Measurements from ENCODE around the gene ACSS1.

The ACSS1 gene

DNA sequence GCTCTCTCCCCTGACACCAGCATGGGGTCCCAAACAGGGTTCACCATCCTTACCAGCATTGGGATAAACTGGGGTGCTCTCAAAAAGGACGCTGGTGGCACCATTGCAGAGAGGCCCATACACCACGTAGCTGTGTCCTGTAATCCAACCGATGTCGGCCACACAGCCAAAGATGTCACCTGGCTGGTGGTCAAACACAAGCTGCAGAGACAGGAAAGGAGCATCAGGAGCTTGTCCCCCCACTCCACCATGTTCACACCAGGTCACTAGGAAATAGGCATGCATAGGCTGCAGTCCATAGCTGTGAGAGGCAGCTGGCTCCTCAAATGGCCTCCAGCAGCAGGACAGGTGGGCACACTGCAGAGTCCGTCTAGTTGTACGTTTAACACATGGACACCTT lies 36.6 kb downstream of the ACSS1 start:
- H3K4me1 ChIP-seq (ENCODE audit: insufficient read depth, low read length, poor library complexity, severe bottlenecking): peaks cover 8% of the 10 kb centered on the region
- no peaks in the 10 kb centered on the region for H3K9me3 ChIP-seq (ENCODE audit: insufficient read depth, low read depth, low read length)
- H3K9me2 ChIP-seq (replicated peaks; ENCODE audit: low read depth, low read length): no peaks in the 10 kb centered on the region
- H3K79me2 ChIP-seq (ENCODE audit: insufficient read depth, low read length): peaks cover 6% of the 10 kb centered on the region; the same call in 1 of the 2 replicates
- H3K36me3 ChIP-seq (ENCODE audit: insufficient read depth, low read length): peaks cover 51% of the 10 kb centered on the region; the same call in 1 of the 2 replicates
- no peaks in the 10 kb centered on the region for H3F3A ChIP-seq (ENCODE audit: low read depth)
- no peak for TF ChIP-seq EZH2phosphoT487 (IDR thresholded peaks at IDR 0.05; ENCODE audit: borderline replicate concordance)
- TF ChIP-seq, protein P1, sequence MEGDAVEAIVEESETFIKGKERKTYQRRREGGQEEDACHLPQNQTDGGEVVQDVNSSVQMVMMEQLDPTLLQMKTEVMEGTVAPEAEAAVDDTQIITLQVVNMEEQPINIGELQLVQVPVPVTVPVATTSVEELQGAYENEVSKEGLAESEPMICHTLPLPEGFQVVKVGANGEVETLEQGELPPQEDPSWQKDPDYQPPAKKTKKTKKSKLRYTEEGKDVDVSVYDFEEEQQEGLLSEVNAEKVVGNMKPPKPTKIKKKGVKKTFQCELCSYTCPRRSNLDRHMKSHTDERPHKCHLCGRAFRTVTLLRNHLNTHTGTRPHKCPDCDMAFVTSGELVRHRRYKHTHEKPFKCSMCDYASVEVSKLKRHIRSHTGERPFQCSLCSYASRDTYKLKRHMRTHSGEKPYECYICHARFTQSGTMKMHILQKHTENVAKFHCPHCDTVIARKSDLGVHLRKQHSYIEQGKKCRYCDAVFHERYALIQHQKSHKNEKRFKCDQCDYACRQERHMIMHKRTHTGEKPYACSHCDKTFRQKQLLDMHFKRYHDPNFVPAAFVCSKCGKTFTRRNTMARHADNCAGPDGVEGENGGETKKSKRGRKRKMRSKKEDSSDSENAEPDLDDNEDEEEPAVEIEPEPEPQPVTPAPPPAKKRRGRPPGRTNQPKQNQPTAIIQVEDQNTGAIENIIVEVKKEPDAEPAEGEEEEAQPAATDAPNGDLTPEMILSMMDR (conservative IDR thresholded peaks at IDR 0.05; ENCODE audit: low read length): no peak
- no peak overlapping the region for H3K9ac ChIP-seq (ENCODE audit: low read depth, low read length, poor library complexity, severe bottlenecking)
- H3K4me2 ChIP-seq (ENCODE audit: low read depth, low read length, poor library complexity, severe bottlenecking): no peak overlapping the region
- no peak overlapping the region for H3K4me3 ChIP-seq (ENCODE audit: low read length, poor library complexity, severe bottlenecking)
- no peaks in the 10 kb centered on the region for H3K27me3 ChIP-seq (ENCODE audit: insufficient read depth, low read length, poor library complexity, severe bottlenecking)
- no peak overlapping the region for H2AFZ ChIP-seq (ENCODE audit: low read length)
- H4K20me1 ChIP-seq (ENCODE audit: insufficient read depth, low read length, poor library complexity, severe bottlenecking): no peaks in the 10 kb centered on the region

DNA sequence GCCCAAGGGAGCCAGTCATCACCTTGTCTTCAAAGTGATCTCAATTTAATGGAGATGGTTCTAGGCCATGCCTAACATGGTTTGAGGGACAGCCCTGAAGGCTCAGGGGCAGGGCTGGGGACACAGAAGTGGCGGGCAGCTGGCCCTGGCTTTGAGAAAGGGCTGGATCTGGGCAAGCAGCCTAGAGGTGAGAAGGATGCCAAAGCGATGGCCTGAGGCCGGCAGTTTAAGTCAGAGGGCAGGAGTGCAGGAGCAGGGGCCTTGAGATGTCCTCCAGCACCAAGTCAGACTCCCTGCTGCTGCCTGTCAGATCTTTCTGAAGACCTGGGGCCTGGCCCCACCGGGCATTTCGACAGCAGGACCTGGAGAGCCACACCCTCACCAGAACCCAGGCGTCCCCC lies 37.0 kb downstream of the ACSS1 start:
- TF ChIP-seq, protein P1 (conservative IDR thresholded peaks at IDR 0.05; ENCODE audit: low read length): no peak
- TF ChIP-seq EZH2phosphoT487 (IDR thresholded peaks at IDR 0.05; ENCODE audit: borderline replicate concordance): no peak
- Histone ChIP-seq H2AFZ (ENCODE audit: low read length) (no peak overlapping the region), H3K9ac (ENCODE audit: low read depth, low read length, poor library complexity, severe bottlenecking) (no peak overlapping the region), H3K4me2 (ENCODE audit: low read depth, low read length, poor library complexity, severe bottlenecking) (no peak overlapping the region), H3K9me3 (ENCODE audit: insufficient read depth, low read depth, low read length) (no peaks in the 10 kb centered on the region), H4K20me1 (ENCODE audit: insufficient read depth, low read length, poor library complexity, severe bottlenecking) (no peaks in the 10 kb centered on the region), H3K9me2 (replicated peaks; ENCODE audit: low read depth, low read length) (no peaks in the 10 kb centered on the region), H3K36me3 (ENCODE audit: insufficient read depth, low read length) (peaks cover 55% of the 10 kb centered on the region; the same call in 1 of the 2 replicates), H3K79me2 (ENCODE audit: insufficient read depth, low read length) (peaks cover 6% of the 10 kb centered on the region; the same call in 1 of the 2 replicates), H3K4me1 (ENCODE audit: insufficient read depth, low read length, poor library complexity, severe bottlenecking) (peaks cover 4% of the 10 kb centered on the region), H3K4me3 (ENCODE audit: low read length, poor library complexity, severe bottlenecking) (no peak overlapping the region), H3F3A (ENCODE audit: low read depth) (no peaks in the 10 kb centered on the region), H3K27me3 (ENCODE audit: insufficient read depth, low read length, poor library complexity, severe bottlenecking) (no peaks in the 10 kb centered on the region)

DNA sequence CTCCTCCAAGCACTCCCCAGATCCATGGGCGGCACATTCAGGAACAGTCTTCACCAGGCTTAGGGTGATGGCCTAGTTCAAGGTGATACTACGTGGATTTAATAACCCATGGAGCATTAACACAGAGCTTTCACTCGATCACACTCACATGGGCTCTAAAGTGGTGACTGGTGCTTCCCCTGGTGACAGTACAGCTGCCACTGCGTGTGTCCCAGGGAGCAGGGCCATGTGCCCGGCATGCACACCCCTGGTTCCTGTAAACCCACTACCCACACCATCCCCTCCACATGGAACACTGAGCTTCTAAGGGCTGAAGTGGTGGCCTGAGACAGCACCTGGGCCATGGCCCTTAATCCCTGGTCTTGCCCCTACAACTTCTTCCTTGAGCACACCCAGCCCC lies 37.6 kb downstream of the ACSS1 start:
- TF ChIP-seq, protein P1 (conservative IDR thresholded peaks at IDR 0.05; ENCODE audit: low read length): no peak
- TF ChIP-seq EZH2phosphoT487 (IDR thresholded peaks at IDR 0.05; ENCODE audit: borderline replicate concordance): no peak
- Histone ChIP-seq H3K9me2 (replicated peaks; ENCODE audit: low read depth, low read length) (no peaks in the 10 kb centered on the region), H3K9me3 (ENCODE audit: insufficient read depth, low read depth, low read length) (no peaks in the 10 kb centered on the region), H3K4me2 (ENCODE audit: low read depth, low read length, poor library complexity, severe bottlenecking) (no peak overlapping the region), H2AFZ (ENCODE audit: low read length) (no peak overlapping the region), H3K9ac (ENCODE audit: low read depth, low read length, poor library complexity, severe bottlenecking) (no peak overlapping the region), H3K27me3 (ENCODE audit: insufficient read depth, low read length, poor library complexity, severe bottlenecking) (no peaks in the 10 kb centered on the region), H3F3A (ENCODE audit: low read depth) (no peaks in the 10 kb centered on the region), H3K4me1 (ENCODE audit: insufficient read depth, low read length, poor library complexity, severe bottlenecking) (no peaks in the 10 kb centered on the region), H3K79me2 (ENCODE audit: insufficient read depth, low read length) (peaks cover 6% of the 10 kb centered on the region; the same call in 1 of the 2 replicates), H3K36me3 (ENCODE audit: insufficient read depth, low read length) (peaks cover 59% of the 10 kb centered on the region; the same call in 1 of the 2 replicates), H3K4me3 (ENCODE audit: low read length, poor library complexity, severe bottlenecking) (no peak overlapping the region), H4K20me1 (ENCODE audit: insufficient read depth, low read length, poor library complexity, severe bottlenecking) (no peaks in the 10 kb centered on the region)

Data from Loucy (cell line).